Measurements from ENCODE around the gene RNF2.
A peak's percentile ranks its signal among the peaks of the same experiment; 100 is the strongest.
"Not testable (repeated sequence)": the region's sequence is repeated elsewhere in the genome, so short reads cannot be mapped to it uniquely, and the experiment has no call there.

RNF2 gene
- 25.3 to 37.0 (median 32.8) reads per million in 4 experiments for total RNA-seq

GRCh38 chr1:185044981-185045813 is at the start of gene RNF2:
Gene RNF2 (plus strand): TSS chr1:185045558. CDS start chr1:185087554, 41,996 bp downstream.
- peak; percentile 69 for DNase-seq

DNA sequence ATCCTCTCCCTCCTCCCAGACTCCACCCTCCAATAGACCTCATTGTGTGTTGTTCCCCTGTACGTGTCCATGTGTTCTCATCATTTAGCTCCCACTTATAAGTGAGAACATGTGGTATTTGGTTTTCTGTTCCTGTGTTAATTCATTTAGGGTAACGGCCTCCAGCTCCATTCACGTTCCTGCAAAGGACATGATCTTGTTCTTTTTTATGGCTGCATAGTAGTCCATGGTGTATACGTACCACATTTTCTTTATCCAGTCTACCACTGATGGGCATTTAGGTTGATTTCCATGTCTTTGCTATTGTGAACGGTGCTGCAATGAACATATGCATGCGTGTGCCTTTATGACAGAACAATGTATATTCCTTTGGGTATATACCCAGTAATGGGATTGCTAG is 45.4 kb upstream of the RNF2 start:
- not testable (repeated sequence) for DNase-seq

- not testable (repeated sequence) for DNase-seq
These were observed 44.0 kb upstream of the RNF2 start for GRCh38 chr1:185001312-185001880.

GRCh38 chr1:185008838-185009237 is 36.5 kb upstream of the RNF2 start:
- DNase-seq: no peak

DNA sequence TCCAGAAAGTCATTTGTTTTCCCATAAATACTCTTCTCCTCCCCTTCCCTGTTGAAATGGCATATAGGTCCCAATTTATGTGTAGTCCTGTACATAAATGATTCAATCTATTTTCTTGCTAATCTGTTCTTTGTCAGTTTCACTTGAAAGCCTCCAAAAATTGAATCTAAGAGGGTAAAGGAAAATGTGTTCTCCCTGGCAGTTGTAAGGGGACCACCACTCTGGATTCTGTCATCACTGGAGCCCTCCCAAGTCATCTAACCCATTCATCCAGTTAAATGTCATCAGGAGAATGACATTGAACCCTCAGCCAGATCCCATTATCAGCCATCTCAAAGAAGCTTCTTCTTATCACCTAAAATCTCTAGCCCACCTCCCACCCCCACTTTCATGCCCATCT is 35.0 kb upstream of the RNF2 start:
- no peak for DNase-seq

GRCh38 chr1:185014941-185015340 is 30.4 kb upstream of the RNF2 start:
- no peak for DNase-seq

GRCh38 chr1:185015631-185016030 is 29.7 kb upstream of the RNF2 start:
- no peak for DNase-seq

DNA sequence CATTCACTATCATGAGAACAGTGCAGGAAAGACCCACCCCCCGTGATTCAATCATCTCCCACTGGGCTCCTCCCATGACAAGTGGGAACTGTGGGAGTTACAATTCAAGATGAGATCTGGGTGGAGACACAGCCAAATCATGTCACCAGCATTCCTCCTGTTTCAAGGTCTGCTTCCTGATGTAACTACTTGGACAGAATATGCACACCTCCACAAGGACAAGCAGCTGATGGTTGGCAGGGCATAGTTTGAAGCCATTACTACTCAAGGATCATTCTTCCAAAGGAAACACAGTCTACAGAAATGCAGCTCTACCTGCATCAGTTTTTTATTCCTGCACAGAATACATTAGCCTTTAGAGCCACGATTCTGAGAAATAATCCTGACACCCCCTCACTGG is 28.5 kb upstream of the RNF2 start:
- no peak for DNase-seq

DNA sequence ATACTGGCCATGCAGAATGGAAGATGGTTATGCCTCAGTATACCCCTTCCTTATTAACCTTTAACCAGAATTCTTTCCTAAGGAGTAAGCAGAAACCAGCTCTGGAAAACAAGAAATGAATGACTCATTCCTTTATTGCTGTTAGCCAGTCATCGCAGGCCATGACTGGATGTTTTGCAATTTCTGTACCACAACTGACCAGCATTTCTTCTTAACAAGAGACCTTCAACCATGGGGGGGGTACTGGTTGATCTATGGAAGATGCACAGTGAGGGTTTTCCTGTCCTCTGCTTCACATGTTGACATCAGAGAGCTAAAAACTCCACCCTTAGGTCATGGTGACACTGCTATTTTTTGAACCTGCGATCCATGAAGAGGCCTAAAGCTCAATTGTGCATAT is 28.0 kb upstream of the RNF2 start:
- DNase-seq: no peak

GRCh38 chr1:185017966-185018365 is 27.4 kb upstream of the RNF2 start:
- no peak for DNase-seq

DNA sequence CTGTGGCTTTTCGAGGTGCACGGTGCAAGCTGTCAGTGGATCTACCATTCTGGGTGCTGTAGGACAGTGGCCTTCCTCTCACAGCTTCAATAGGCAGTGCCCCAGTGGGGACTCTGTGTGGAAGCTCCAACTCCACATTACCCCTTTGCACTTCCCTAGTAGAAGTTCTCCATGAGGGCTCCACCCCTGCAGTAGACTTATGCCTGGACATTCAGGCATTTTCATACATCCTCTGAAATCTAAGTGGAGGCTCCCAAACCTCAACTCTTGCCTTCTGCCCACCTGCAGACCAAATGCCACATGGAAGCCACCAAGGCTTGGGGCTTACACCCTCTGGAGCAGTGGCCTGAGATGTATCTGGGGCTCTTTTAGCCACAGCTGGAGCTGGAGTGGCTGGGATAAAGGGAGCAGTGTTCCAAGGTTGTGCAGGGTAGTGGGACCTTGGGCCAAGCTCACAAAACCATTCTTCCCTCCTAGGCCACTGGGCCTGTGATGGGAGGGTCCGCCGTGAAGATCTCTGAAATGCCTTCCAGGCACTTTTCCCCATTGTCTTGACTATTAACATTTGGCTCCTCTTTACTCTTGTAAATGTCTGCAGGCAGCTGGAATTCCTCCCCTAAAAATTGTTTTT is 18.0 kb upstream of the RNF2 start:
- DNase-seq: no peak

DNA sequence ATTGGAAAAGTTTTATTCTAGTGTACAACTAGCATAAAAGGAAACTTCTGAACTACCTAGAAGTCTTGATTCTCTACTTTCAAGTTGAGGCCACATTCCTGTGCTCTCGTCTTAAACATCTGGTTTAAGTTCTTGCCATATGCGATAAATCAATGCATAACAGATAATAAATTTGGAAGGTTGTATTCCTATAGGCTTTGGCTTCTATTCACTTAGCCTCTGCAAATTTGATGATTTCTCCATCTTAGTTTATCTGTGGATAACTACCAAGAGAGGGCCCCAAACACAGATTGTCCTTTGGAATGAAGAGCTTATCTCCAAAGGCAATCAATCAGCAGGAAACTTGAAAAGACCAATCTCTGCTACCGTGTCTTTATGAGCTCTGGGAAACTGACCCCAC is 11.7 kb upstream of the RNF2 start:
- no peak for DNase-seq

- no peak for DNase-seq
These were observed 10.1 kb upstream of the RNF2 start for GRCh38 chr1:185035258-185035657.

GRCh38 chr1:185038813-185039376 is 6.5 kb upstream of the RNF2 start:
- no peak for DNase-seq

- no peak for DNase-seq
These were observed 5.5 kb upstream of the RNF2 start for GRCh38 chr1:185039726-185040407.

DNA sequence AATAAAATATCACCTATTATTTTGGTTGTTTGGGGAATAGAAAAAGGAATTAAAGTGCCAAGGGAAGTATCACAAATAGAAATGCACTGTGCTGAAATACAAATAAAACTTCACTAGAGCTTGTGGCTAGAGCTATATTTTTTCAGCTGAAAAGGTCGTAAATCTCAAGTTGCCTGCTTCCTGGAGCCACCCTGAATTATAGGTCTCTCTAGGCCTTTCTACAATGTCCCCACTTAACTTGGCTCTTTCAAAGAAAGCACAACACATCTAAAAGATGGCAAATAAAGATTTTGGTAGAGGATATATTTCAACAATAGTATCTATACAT is 5.0 kb upstream of the RNF2 start:
- DNase-seq: no peak

- DNase-seq: no peak
These were observed 3.6 kb upstream of the RNF2 start for GRCh38 chr1:185041742-185042141.

DNA sequence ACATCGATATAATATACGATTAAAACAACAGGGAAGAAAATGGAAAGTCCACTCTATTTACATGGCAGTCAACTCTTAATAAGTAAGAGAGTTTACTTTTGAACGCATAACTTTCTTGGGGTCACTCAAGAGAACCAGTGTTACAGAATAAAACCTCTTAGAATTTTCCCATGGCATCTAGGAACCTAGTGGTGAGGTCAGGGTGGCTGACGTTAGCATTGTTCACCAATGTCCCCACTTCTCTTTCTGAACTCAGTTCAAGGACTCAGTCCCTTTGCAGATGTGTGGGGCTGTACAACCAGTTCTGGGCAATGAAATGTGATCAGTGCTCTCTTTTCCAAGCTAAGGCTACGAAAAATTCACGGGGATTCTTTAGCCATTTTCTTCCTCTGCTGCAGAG is 2.6 kb upstream of the RNF2 start:
- DNase-seq: no peak

GRCh38 chr1:185044387-185044786 is 971 bp upstream of the RNF2 start:
- no peak for DNase-seq

- DNase-seq: peak; percentile 26
These were observed 595 bp downstream of the RNF2 start for GRCh38 chr1:185045814-185046492.

- no peak for DNase-seq
These were observed 1.3 kb downstream of the RNF2 start for GRCh38 chr1:185046668-185047067.

GRCh38 chr1:185049670-185050069 is 4.3 kb downstream of the RNF2 start:
- DNase-seq: no peak
